Measurements from ENCODE around the gene SYNDIG1. TPM values are rescaled to one million over a fixed set of nuclear protein-coding genes. Genes with fewer than 3 reads are reported as not detected.

The SYNDIG1 gene
- total RNA-seq, 2 experiments from 2014 or later: not detected

- no peaks in the 10 kb centered on the region for H3K4me1 Mint-ChIP-seq
- no peak overlapping the region for H3K27ac Mint-ChIP-seq
- H3K9me3 Mint-ChIP-seq: no peaks in the 10 kb centered on the region
- ChIA-PET CTCF (no interaction called here), POLR2A (no interaction called here)
- no peaks in the 10 kb centered on the region for H3K27me3 Mint-ChIP-seq
- H3K36me3 Mint-ChIP-seq (ENCODE audit: low read depth): no peaks in the 10 kb centered on the region
- no peak overlapping the region for H3K4me3 Mint-ChIP-seq
- DNase-seq: no peak
These were observed 200.3 kb downstream of the SYNDIG1 start for GRCh38 chr20:24669701-24670100.

GRCh38 chr20:24670341-24670872, 201.0 kb downstream of the SYNDIG1 start:
- Mint-ChIP-seq H3K4me1 (no peaks in the 10 kb centered on the region), H3K36me3 (ENCODE audit: low read depth) (no peaks in the 10 kb centered on the region), H3K9me3 (no peaks in the 10 kb centered on the region), H3K4me3 (no peak overlapping the region), H3K27me3 (no peaks in the 10 kb centered on the region), H3K27ac (no peak overlapping the region)
- ChIA-PET CTCF (no interaction called here), POLR2A (no interaction called here)
- DNase-seq: no peak

- Mint-ChIP-seq H3K27ac (no peak overlapping the region), H3K9me3 (no peaks in the 10 kb centered on the region), H3K4me1 (no peaks in the 10 kb centered on the region), H3K4me3 (no peak overlapping the region), H3K36me3 (ENCODE audit: low read depth) (no peaks in the 10 kb centered on the region), H3K27me3 (no peaks in the 10 kb centered on the region)
- ChIA-PET CTCF (no interaction called here), POLR2A (no interaction called here)
- DNase-seq: no peak
These were observed 201.6 kb downstream of the SYNDIG1 start for GRCh38 chr20:24670981-24671380.

- no peaks in the 10 kb centered on the region for H3K9me3 Mint-ChIP-seq
- no peak for DNase-seq
- no peaks in the 10 kb centered on the region for H3K36me3 Mint-ChIP-seq (ENCODE audit: low read depth)
- H3K4me1 Mint-ChIP-seq: no peaks in the 10 kb centered on the region
- ChIA-PET CTCF (no interaction called here), POLR2A (no interaction called here)
- H3K4me3 Mint-ChIP-seq: no peak overlapping the region
- no peak overlapping the region for H3K27ac Mint-ChIP-seq
- no peaks in the 10 kb centered on the region for H3K27me3 Mint-ChIP-seq
These were observed 202.9 kb downstream of the SYNDIG1 start for GRCh38 chr20:24672181-24672880.

- no peak for DNase-seq
- no peaks in the 10 kb centered on the region for H3K4me1 Mint-ChIP-seq
- no peak overlapping the region for H3K27ac Mint-ChIP-seq
- no peaks in the 10 kb centered on the region for H3K9me3 Mint-ChIP-seq
- no peaks in the 10 kb centered on the region for H3K27me3 Mint-ChIP-seq
- POLR2A ChIA-PET: no interaction called here
- no peak overlapping the region for H3K4me3 Mint-ChIP-seq
- no peaks in the 10 kb centered on the region for H3K36me3 Mint-ChIP-seq (ENCODE audit: low read depth)
- CTCF ChIA-PET: no interaction called here
These were observed 203.7 kb downstream of the SYNDIG1 start for GRCh38 chr20:24672886-24673677.

- CTCF ChIA-PET: no interaction called here
- DNase-seq: no peak
- Mint-ChIP-seq H3K36me3 (ENCODE audit: low read depth) (no peaks in the 10 kb centered on the region), H3K27ac (no peak overlapping the region), H3K4me1 (no peaks in the 10 kb centered on the region), H3K9me3 (no peaks in the 10 kb centered on the region), H3K4me3 (no peak overlapping the region), H3K27me3 (no peaks in the 10 kb centered on the region)
- POLR2A ChIA-PET: no interaction called here
These were observed 204.5 kb downstream of the SYNDIG1 start for GRCh38 chr20:24673678-24674570.

- no peaks in the 10 kb centered on the region for H3K4me1 Mint-ChIP-seq
- DNase-seq: no peak
- CTCF ChIA-PET: no interaction called here
- H3K9me3 Mint-ChIP-seq: no peaks in the 10 kb centered on the region
- no peak overlapping the region for H3K4me3 Mint-ChIP-seq
- H3K27ac Mint-ChIP-seq: no peak overlapping the region
- no peaks in the 10 kb centered on the region for H3K36me3 Mint-ChIP-seq (ENCODE audit: low read depth)
- H3K27me3 Mint-ChIP-seq: no peaks in the 10 kb centered on the region
- POLR2A ChIA-PET: no interaction called here
These were observed 205.6 kb downstream of the SYNDIG1 start for GRCh38 chr20:24674921-24675605.

- no peaks in the 10 kb centered on the region for H3K4me1 Mint-ChIP-seq
- H3K9me3 Mint-ChIP-seq: no peaks in the 10 kb centered on the region
- ChIA-PET CTCF (no interaction called here), POLR2A (no interaction called here)
- no peaks in the 10 kb centered on the region for H3K36me3 Mint-ChIP-seq (ENCODE audit: low read depth)
- no peak overlapping the region for H3K27ac Mint-ChIP-seq
- no peak for DNase-seq
- no peak overlapping the region for H3K4me3 Mint-ChIP-seq
- no peaks in the 10 kb centered on the region for H3K27me3 Mint-ChIP-seq
These were observed 206.4 kb downstream of the SYNDIG1 start for GRCh38 chr20:24675651-24676352.

- Mint-ChIP-seq H3K36me3 (ENCODE audit: low read depth) (no peaks in the 10 kb centered on the region), H3K4me3 (no peak overlapping the region), H3K4me1 (no peaks in the 10 kb centered on the region), H3K27ac (no peak overlapping the region), H3K27me3 (no peaks in the 10 kb centered on the region), H3K9me3 (no peaks in the 10 kb centered on the region)
- DNase-seq: no peak
- ChIA-PET POLR2A (no interaction called here), CTCF (no interaction called here)
These were observed 207.0 kb downstream of the SYNDIG1 start for GRCh38 chr20:24676353-24676977.

- no peaks in the 10 kb centered on the region for H3K36me3 Mint-ChIP-seq (ENCODE audit: low read depth)
- no peaks in the 10 kb centered on the region for H3K9me3 Mint-ChIP-seq
- ChIA-PET CTCF (no interaction called here), POLR2A (no interaction called here)
- H3K4me1 Mint-ChIP-seq: no peaks in the 10 kb centered on the region
- H3K27ac Mint-ChIP-seq: no peak overlapping the region
- no peak for DNase-seq
- no peaks in the 10 kb centered on the region for H3K27me3 Mint-ChIP-seq
- no peak overlapping the region for H3K4me3 Mint-ChIP-seq
These were observed 207.5 kb downstream of the SYNDIG1 start for GRCh38 chr20:24676978-24677370.

- H3K9me3 Mint-ChIP-seq: no peaks in the 10 kb centered on the region
- no peak overlapping the region for H3K27ac Mint-ChIP-seq
- ChIA-PET CTCF (no interaction called here), POLR2A (no interaction called here)
- no peaks in the 10 kb centered on the region for H3K4me1 Mint-ChIP-seq
- H3K4me3 Mint-ChIP-seq: no peak overlapping the region
- no peaks in the 10 kb centered on the region for H3K36me3 Mint-ChIP-seq (ENCODE audit: low read depth)
- DNase-seq: no peak
- no peaks in the 10 kb centered on the region for H3K27me3 Mint-ChIP-seq
These were observed 208.3 kb downstream of the SYNDIG1 start for GRCh38 chr20:24677626-24678315.
